GM11168 (cell line): ENCODE measurements around the gene DENND1A.
"Not testable (repeated sequence)": the region's sequence is repeated elsewhere in the genome, so short reads cannot be mapped to it uniquely, and the experiment has no call there.

ENCODE experiments used
- in situ Hi-C: fragments of 300-500 bp; cut with MboI; formaldehyde crosslinking; loops from one replicate; pipeline ENCODE4 v1.12.0; 2022; ENCODE audit warnings: low sequenced_read_pairs; ENCODE audit not compliant: unreplicated experiment

DENND1A gene

DNA sequence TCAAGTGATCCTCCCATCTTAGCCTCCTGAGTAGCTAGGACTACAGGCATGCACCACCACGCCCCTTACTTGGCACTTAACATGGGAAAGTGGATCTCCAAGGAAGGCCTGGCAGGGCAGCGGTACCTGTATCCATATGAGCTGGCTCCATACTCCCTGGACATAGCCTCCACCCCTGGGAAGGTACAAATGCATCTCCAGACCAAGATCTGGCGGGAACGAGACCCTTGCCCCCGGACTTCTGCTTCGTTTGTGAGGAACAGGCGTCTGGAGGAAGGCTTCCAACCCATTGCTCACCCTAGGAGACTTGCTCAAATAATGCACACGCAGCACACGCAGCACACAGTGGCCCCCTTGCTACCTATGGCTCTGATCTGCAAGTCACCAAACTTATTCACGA is 518.7 kb downstream of the DENND1A start:
- in situ Hi-C loops, result no loop called here

DNA sequence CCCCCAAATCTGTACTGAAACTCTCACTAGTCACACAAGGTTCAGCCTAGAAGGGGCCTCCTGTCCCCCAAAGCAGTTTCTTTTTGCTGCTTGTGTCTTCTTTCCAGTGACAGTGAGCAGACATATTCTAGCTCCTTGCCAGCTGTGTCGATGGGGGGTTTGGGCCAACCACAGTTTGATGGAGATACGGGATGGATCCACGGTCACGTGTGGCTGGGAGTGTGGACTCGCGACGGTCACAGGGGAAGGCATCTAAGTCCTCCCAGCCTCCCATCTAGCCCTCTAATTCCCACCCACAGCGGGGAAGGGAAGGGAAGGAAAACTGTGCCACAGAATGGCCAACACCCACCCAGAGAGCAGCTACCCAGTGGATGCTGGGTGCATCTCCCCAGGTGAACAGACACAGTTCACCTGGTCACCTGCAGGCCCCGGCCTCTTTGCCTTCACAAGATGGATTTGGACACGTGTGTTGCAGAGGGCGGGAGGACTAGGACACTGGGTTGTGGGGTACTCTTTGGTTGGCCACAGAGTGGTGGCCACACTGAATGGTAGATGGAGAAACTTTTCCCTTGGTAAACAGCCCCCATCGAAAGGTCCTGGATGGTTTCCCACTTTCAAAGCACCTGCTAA is 519.5 kb downstream of the DENND1A start:
- in situ Hi-C loops, result no loop called here

DNA sequence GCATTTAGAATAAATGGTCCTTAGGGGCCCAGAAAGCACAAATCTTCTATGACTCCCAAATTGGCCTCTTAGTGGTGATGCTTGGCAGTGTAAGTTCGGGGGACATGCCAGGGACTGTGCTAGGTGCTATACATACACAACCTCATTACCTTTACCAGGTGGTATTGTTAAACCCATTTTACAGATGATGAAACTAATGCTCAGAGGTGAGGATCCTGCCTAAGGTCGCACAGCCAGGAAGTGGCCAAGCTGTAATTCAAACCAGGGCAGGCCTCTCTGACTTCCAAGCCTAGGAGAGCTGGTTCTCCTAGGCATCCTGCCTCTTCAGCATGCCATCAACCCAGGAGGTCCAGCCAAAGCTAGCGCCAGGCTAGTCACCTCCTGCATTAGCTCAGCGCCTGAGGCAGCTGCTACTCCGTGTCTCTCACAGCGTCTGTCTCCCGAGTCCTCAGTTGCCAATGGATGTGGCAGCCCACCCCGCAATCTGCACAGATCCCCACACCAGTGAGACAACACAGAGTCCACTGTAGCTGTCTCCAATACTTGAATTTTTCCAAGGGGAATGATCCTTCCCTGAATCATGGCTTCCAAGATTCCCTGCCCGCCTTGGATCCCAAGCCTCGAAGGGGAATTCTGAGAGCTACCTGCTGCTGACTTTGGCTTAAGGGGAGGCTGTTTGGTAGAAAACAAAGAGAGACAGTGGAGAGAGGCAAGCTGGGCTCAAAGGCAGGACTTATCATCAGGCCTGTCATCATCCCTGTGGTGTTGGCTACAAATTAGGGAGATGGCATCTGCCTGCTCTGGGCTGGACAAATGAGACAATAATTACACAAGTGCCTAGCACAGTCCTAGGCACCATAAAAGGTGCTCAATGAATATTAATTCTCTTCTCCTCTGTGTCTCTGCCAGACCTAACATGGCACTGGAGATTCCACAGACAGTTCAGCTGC is 521.3 kb downstream of the DENND1A start:
- in situ Hi-C loops, result no loop called here

DNA sequence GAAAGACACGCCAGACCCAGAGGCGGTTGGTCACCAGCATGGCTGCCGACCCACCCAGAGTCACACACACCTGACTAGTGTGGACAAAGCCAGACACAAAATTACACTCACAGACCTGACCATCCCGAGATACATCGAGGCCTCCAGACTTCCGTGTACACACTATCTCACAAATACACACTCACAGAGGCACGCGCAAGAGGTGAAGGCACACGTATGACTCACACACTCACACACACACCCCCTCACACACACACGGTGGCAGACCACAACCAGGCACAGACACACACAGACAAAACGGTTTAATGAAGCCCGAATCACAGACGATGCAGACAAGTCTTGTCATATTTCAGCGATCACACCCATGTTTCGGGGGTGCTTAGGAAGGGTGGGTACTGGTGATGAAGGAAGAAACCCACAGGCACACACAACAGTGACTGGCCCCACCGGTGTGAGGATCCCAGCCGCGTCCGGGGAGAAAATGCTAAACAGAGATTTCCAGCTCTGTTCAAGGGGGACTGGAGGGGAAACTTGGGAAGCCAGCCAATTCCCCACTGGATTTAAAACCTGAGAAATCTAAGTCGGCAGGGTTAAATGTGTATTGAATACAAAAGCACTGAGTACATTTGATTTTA is 522.6 kb downstream of the DENND1A start:
- in situ Hi-C loops, result no loop called here

DNA sequence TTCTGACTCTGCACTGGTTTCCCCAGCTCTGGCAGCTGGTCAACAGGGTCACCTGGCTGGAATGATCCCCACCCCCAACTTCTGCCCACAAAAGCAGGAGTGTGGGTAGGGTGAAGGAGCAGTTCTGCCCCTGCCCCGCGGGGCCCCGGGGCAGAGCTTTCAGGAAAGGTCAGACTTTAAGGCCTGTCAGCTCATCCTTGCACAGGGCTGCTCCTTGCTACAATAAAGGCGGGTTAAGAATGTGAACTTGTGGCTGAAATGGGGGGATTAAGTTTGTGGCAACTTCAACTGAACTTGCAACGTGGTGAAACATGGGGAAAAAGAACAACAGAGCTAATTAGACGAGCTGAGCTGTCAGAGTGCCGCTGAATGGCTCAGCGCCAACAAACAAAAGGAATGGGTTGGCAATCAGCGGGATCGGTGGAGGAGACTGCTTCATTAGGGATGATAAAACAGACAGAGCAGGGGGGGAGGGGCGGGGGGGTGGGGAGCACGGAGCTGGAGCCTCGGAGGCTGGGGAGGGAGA is 523.2 kb downstream of the DENND1A start:
- in situ Hi-C loops, result no loop called here

DNA sequence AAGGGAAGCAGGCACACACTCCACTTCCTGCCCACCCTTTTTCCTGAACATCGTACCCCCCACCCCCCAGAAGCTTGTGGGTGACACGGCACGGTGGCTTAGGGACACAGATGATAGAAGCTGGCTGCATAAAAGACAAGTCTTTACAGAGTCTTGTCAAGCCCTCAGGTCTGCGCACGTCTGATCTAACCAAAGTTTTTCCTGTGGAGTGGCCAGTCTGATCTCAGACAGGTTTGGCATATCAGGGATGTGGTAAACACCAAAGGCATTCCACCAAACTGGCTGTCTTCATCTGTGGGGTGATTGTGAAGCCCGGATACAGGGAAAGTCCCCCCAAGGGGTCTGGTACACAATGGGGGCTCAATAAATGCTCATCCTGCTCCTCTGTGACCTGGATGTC is 523.9 kb downstream of the DENND1A start:
- in situ Hi-C loops, result no loop called here

DNA sequence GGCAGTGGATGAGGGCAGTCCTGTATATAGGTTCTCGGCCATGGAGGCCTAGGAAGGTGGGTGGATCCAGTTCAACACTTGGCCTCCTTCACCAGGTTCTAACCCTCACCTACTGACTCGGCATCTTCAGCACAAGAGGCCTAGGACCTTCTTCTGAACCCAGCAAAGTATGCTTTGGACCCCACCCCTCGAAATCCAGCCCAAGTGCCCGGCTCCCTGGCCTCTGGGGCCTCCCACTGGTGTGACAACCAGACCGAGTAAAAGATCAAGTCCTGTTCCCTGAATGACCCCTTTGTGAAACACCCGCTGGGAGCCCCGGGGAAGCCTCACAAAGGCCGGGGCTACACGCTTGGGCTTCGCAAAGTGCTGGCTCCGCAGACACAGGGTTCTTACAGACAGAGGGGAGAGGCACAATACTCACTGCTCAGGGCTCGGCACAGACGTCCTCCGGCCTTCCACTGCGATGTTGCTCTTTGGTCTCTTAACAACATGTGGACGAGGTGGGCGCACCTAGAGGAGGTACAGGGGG is 526.9 kb downstream of the DENND1A start:
- in situ Hi-C loops, result no loop called here

DNA sequence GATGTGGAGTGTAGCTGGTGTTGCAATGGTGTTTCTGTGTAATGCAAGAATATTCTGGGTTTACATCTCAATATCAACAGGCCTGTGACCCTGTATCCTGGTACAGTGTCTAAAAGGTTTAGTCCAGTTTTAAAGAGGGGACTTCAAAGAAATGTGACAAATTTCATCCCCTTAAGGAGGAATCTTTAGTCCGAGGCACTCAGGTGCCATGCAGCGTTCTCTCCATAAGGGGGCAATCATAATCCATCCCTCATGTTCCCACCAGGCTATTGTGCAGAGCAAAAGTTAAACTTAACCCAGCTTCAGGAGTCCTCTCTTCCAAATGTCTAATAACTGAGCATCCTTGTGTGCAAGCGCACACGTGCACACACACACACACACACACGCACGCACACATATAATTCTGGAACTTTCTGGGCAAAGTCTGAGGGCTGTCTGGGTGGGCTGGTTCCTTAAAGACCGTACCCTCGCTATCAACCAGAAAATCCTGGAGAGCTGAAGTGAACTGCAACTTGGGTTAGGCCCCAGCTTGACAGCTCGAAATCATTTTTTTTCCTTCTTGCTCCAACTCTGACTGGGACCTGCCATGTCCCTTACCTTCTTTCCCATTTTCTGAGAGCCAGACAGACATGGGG is 527.9 kb downstream of the DENND1A start:
- in situ Hi-C loops, result no loop called here

DNA sequence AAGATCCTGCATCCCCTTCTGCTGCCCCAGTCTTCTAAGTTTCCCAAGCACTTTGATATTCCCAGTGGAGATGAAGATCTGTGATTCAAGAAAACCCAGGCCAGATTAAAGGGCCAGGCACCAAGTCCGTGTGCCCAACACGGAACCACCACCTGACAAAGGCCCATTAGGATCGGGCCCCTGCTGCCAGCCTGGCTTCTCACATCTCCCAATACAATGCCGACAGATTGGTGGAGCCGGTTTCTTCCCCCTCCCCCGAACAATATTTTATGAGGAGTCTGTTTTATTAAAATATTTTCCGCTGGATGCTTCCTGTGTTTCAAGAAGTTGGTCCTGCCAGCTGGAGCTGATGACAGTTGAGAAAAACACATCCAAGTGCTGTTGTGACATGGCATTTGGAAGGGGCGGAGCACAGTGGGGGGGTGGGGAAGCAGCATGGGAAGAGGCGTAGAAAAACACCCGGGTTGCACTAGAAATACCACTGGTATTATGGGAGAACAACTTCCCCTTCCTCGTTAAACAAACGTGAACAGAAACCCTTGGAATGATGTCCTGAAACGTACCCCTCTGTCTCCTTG is 528.9 kb downstream of the DENND1A start:
- in situ Hi-C loops, result no loop called here

DNA sequence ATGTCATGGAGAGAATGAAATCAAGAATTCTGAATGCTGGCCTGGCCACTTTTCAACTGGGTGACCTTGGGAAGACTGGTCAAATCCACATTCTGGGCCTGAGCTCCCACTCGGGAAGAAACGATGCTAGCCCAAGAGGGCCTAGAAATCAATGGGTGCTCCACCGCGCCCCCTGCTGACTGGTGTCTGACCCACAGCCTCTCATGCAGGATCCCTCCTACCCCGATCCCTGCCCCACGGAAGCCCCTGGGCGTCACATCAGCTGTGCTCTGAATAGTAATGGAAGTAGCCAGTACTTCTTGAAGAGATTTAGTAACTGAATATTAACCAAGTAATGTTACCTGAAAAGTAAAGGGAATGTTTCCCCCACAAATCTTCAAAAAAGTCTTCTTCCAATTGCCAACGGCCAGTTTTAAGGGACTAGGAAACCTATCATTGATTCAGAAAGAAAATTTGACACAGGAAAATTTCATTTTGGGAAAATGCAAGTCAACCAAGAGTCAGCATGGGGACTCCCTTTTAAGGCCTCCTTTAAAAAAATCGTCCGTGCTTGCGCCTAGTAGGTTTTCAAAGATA is 530.0 kb downstream of the DENND1A start:
- in situ Hi-C loops, result no loop called here

DNA sequence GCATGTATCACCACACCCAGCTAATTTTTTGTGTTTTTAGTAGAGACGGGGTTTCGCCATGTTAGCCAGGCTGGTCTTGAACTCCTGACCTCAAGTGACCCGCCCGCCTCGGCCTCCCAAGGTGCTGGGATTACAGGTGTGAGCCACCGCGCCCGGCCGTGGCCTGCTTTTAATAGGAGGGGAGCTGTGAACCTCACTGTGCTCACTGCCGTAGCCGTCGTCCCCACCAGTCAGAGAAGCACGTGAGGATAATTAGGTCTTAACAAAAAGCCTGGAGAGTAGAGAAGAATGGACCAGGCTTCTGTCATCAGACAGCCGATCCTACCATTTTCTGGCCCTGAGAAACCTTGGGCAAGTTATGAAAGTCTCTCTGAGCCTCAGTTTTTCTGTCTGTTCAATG is 531.0 kb downstream of the DENND1A start:
- in situ Hi-C loops, result not testable (repeated sequence)

DNA sequence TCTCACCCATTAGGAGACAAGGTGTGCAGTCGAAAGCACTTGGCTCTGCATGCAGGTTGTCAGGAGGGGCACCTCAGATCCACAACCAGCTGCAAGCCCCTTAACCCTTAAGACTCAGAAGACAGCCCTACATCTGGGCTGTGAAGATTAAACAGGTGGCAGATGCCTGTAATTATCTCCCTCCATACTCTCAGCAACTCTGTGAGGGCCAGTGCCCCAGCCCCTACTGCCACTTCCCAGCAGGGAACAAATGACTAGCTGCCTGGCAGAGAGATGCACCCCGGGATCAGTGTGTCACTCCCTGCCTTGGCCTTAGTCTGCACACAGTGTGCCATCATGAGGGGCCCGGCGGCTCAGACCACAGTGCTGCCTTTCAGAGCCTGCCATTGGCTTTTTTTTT is 532.0 kb downstream of the DENND1A start:
- in situ Hi-C loops, result no loop called here

DNA sequence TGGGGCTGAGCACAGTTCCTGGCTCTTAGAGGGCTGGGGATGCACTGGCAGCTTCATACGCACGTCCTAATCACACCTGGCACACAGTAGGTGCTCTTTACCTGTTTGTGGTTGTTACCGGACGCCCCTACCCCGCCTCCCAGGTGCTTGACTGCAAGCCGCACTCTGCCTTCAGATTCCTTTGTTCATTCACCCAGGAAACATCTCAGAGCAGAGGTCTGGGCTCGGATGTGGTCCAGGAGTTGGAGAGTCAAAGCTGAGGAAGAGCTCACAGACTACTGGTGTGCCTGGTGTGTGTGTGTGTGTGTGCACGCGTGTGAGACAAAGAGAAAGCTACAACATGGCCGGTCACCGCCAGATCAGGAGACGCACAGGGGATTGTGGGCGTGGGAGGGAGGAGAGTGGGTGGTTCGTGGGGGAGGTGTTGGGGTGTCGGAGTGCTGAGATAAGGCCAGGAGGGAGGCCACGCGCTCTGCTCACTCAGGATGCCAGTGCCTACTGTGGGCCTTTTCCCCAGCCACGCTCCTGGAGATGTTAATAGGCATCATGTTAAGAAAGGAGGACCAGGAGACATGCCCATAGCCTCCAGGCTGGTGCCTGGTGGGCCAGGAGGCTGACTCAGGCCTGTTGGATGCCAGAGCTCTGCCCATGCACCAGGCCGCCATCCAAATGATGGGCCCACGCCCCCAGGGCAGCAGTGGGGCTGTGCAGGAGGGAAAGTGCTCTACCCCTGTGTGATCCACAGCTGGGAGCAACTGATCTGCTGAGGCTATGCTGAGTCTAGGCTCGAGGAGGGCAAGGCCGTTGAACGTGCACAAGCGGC is 534.0 kb downstream of the DENND1A start:
- in situ Hi-C loops, result no loop called here

DNA sequence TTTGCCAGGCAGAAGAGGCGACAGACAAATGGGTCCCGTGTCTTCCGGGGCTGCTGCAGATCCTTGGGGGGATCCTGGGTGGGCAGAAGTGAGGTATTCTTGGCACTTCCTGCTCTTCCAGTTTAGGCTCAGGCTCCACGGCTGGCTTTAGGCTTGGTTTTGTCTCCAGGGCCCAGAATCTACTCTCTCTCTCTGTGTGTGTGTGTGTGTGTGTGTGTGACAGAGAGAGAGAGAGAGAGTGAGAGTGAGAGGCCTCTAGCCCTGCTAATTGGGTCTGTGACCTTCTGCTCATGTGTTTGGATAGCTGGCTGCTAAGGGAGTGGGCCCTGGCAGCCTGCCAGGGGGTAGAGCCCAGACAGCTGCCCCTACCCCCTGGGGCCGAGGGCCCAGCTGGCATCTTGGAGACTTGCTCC is 534.6 kb downstream of the DENND1A start:
- in situ Hi-C loops, result no loop called here

DNA sequence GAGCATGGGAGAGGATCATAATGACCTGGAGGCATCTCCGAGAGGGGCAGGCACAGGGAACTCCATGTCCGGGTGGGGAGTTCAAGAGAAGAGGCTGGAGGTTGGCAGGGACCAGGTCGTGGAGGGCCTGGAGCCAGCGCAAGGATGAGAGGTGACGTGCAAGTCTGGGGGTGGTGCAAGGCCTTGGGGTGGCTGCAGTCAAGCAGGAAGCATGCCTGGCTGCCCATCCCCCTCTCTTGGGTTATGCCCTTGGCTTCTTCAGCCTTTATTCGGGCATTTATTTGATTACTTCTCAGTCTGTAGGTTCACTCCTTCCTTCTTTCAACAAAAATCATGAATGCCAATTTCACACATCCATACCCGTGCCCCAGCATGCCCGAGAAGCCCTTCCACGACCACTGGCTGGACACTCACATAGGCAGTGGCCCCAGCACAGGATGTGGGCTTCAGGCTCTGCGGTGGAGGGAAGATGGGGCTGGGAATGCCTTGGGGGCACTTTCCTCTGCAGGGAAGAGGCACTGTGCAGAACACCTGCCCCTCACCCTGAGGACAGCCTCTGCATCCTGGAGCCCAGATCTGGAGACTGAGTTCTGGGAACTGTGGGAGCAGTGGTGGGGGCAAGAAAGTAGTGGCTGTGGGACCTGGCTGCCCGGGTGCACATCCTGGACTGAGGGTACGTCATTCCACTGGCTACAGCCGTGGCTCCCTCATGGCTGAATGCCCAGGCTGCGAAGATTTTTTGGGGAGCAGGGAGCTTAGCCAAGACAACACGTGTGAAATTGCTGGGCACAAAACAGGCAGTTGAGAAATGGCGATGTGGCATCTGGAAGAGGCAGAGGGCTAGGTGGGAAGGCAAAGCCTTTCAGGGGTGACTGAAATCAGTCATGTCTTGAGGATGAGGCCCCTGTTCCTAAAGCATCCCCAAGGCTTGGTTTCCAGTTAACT is 535.4 kb downstream of the DENND1A start:
- in situ Hi-C loops, result no loop called here

DNA sequence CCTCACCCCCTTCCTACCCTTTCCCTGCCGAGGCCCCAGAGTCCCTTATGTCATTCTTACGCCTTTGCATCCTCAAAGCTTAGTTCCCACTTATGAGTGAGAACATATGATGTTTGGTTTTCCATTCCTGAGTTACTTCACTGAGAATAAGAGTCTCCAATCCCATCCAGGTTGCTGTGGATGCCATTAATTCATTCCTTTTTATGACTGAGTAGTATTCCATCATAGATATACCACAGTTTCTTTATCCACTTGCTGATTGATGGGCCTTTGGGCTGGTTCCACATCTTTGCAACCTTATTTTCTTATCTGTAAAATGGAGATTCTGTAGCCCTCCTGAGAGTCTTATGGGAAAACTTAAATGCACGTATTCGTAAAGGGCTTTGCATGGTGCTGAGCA is 537.1 kb downstream of the DENND1A start:
- in situ Hi-C loops, result no loop called here

DNA sequence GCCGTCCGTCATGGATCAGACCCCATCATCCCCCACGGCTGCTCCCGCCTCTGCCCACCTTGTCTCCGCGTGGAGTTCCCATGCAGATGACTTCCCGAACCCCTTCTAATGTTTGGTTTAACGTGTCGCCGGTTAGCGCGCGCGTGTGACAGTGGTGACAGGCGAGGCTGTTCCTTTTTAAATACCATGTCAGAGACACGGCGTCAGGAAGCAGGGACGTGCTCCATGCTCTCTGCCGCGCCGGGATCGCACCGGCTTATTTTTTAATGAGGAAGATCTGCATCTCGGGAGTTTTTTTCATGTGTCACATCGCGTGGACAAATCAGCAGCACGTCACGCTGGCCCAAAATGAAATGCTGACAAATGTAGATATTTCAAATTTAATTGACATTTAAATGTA is 538.0 kb downstream of the DENND1A start:
- in situ Hi-C loops, result no loop called here

DNA sequence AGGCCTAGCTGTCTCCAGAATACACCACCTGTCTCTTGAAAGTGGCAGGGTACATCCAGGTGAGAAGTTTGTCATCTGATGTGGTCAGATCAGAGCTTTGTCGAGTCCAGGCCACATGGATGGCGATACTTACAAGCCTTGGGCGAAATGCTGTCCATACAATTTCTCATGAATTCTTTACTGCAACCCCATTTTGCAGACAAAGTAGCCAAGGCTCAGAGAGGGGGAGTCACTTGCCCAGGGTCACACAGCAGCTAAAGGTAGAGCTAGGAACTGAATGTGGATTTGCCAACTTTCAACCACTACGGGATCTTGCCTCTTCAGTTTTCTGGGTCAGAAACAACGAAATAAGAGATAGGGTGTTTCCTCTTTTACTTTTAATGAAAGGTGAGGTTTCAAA is 538.7 kb downstream of the DENND1A start:
- in situ Hi-C loops, result no loop called here
